Coronary artery (tissue), 2 donors: Measurements from ENCODE around the gene LAMTOR2.

ENCODE experiments used
- DNase-seq: peaks from one replicate; pipeline ENCODE4 v3.0.0-alpha.2; 2017; ENCODE audit warnings: low spot score
- H3K27ac ChIP-seq, 2 donors: fragments of 200-600 bp; sonication (generic); one replicate each; pipeline ENCODE4 v1.5.1; 2016 to 2019
- H3K4me3 ChIP-seq: fragments of 200-600 bp; sonication (generic); 2 replicates; pipeline ENCODE4 v1.5.1; 2016; ENCODE audit warnings: mild to moderate bottlenecking, moderate library complexity
- CTCF ChIP-seq: fragments of 200-600 bp; sonication (generic); IDR thresholded peaks from one replicate; pipeline ENCODE4 v1.5.1; 2019; ENCODE audit warnings: antibody characterized with exemption

The LAMTOR2 gene

DNA sequence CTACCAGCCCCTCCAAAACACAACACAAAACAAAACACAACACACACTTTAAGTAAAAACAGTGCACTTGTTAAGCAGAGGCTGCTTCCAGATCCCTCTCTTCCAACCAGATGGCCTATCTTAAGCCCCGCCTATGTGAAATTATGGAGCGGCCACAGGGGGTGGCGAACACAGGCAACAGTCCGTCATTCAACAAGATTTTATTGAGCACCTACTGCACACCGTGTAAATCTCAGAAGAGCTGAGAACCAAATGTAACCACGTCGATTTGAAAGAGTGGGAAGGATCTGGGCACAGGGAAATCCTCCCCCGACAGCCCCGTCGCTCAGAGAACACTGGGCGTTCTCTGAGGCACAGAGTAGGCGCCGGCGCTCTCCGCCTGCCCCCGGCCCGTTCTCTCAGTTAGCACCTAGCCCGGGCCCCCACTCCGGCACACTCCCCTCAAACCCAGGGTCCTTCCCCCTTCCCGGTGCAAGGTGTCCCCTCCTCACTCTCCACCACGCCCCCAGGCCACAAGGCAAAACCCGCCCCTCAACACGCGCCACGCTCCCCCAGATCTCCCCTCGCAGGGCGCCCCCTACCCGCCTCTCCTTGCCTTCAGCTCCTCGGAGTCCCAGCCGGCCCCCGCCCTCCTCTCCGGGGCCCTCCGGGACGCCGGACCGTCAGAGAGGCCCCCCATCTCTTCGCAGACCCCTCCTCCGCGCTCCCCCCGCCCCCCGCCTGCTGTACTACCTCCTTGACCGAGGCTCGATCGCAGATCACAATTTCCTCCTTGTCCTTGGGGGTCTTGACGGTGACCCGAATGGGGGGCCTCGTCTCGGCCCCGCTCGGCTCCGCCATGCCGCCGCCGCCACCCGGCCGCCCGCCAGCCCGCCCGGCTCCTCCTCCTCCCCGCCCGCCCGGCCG is 1.5 kb upstream of the LAMTOR2 start:
- no peak for TF ChIP-seq CTCF
- Histone ChIP-seq H3K4me3 (peak overlapping the region; percentile 99), H3K27ac (peak overlapping the region; percentile 95 to 97)
- no peak for DNase-seq

DNA sequence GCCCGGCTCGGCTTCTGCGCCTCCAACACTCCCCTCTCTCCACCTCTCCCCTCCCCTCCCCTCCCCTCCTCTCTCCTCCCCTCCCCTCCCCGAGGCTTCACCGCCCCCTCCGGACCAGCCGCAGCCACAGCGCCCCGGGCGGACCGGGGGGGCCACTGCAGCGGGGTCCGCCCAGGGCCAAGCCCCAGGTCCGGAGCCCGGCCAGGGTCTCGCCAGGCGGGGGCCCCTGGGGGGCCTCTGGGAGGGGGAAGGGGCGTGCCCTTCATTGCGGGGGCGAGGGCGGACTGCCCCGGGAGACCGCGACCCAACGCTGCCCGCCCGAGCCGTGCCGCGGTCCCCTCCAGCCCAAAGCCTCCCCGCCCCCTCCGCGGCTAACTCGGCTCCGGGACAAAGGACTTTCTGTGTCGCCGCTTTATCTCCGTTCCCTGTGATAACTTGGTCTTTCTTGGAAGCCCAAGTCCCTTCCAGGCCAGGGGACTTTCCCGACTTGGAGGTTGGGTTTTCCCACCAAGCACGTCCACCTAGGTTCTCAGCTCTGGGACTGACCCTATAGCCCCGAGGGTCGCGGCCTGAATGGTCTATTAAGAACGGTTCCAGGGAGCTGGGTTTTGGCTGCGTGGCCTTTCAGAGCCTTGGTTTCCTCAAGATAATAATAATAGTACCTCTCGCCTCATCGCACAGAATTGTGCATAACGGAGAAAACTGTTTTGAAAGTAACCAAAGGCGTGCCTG is 648 bp upstream of the LAMTOR2 start, which contains the start of gene UBQLN4:
UBQLN4 (minus strand) TSS at position 31 of the 732 bp plus-strand sequence. CDS start 97 bp downstream, outside the sequence.
- peak; percentile 93 for DNase-seq
- peak within 1 kb of the TSS; percentile 95 to 97 for H3K27ac ChIP-seq

DNA sequence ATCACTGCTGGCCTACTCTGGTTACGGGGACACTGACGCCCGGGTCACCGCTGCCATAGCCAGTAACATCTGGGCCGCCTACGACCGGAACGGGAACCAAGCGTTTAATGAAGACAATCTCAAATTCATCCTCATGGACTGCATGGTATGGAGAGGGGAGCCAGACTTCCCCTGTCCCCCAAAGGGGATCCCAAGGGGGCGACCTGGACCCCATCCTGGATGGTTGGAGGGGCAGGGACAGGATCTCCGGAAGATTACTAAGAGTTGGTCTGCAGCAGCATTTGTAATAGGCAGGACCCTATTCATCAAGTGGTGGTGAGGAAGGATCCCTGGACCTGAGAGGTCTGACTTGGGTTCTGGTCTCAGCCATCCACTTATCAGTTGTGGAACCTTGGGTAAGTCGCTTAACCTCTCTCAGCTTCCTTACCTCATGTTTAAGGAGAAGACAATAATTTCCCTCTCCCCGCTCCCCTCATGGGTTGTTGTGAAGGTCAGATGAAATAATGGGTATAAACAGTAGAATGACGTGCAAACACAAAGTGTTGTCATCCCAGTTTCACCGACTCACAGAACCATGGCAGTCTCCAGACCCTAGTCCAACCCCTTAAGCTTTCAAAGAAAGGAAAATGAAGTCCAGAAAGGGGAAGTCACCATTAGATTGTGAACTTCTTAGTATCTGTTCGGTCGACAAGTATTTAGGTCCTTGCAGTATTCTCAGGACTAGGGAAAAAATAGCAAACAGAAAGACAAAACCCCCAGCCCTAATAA is 883 bp downstream of the LAMTOR2 start:
- Histone ChIP-seq H3K4me3 (peak overlapping the region; percentile 99), H3K27ac (peak overlapping the region; percentile 95 to 97)
- no peak for DNase-seq
- TF ChIP-seq CTCF = no peak

More for the DNA sequence above, 648 bp upstream of the LAMTOR2 start, which contains the start of gene UBQLN4:
- peak within 1 kb of the TSS; percentile 99 for H3K4me3 ChIP-seq
- TF ChIP-seq CTCF = peak; percentile 53

DNA sequence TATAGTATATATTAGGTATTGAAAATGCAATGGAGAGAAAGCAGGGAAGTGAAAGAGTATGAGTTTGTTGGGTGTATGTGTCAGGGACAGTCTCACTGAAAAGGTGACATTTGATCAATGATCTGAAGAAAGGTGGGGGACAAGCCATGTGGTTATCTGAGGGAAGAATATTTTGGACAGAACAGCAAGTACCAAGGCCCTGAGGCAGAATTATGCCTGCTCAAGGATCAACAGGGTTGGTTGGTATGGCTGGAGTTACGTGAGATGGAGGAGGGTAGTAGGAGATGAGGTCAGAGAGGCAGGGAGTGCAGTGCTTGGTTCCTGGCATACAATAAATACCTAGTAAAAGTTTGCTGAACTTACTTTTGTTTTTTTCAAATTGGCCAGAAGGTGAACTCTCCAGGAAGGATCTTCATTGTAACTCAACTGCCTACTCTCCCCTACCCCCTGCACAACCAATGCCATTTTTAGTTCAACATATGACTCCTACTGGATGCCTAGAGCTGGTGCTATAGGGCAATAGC is 1.8 kb downstream of the LAMTOR2 start:
- TF ChIP-seq CTCF = no peak
- no peak overlapping the region for H3K27ac ChIP-seq
- no peak overlapping the region for H3K4me3 ChIP-seq
- no peak for DNase-seq

DNA sequence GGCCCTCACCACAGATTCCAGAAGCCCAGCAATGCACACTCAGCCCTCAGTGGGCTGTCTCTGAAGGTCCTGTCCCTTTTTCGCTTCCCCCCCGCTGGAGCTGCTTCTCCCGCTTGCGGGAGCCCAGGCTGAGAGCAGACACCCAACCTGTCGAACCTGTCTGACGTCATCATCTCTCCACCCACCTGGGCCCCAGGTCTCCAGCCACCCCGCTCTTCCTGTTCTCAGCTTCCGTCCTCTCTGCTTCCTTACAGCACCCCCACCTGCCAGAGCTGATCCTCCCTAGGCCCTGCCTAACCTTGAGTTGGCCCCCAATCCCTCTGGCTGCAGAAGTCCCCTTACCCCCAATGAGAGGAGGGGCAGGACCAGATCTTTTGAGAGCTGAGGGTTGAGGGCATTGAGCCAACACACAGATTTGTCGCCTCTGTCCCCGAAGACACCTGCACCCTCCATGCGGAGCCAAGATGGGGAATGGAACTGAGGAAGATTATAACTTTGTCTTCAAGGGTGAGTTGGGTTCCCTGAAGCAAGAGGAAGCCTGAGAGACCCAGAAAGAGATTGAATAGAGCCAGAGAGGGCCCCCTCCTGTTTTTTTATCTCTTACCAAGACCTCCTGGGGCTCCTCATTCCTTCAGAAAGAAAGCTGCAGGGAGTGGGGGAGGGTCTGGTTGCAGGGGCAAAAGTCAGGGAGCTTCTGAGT is 6.5 kb downstream of the LAMTOR2 start, which contains the start of gene RAB25:
RAB25 (plus strand) TSS at position 224 of the 700 bp plus-strand sequence; CDS start at position 465, 241 bp downstream.
- no peak for DNase-seq
- no peak for TF ChIP-seq CTCF
- no peak within 1 kb of the TSS for H3K4me3 ChIP-seq
- no peak within 1 kb of the TSS for H3K27ac ChIP-seq

DNA sequence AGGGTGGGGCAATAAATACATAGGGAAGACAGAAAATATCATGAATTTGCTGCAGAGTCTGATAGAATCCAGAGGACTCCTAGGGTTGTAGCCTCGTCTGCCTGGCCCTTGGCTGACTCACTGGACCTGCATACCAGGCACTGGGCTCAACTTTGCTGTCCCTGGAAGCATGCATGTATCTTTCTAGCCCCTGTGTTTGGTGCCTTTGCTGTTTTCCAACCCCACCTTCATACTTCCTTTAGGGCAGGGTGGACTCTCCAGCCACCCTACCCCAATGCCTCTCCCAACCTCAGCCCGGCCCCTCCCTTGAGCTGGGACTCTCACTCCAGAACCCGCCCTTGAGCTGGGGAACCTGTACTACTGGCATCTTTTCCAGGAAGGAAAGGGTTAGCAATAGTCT is 7.6 kb downstream of the LAMTOR2 start:
- H3K27ac ChIP-seq = no peak overlapping the region
- no peak for TF ChIP-seq CTCF
- DNase-seq = no peak
- H3K4me3 ChIP-seq = no peak overlapping the region
